Measurements from ENCODE around the gene TCAIM. TPM values are rescaled to one million over a fixed set of nuclear protein-coding genes. Genes with fewer than 3 reads are reported as not detected.
"Not testable (repeated sequence)": the region's sequence is repeated elsewhere in the genome, so short reads cannot be mapped to it uniquely, and the experiment has no call there.

Gene TCAIM
- total RNA-seq, 1 experiment from 2014 or later, result 23.8 TPM

- Histone ChIP-seq H2BK5ac (ENCODE audit: insufficient read length, low read length) (no peak overlapping the region), H3K4me2 (ENCODE audit: insufficient read depth, insufficient read length, low read length) (no peak overlapping the region), H2BK12ac (ENCODE audit: insufficient read length, low read depth, low read length) (no peak overlapping the region), H2AK5ac (ENCODE audit: insufficient read length, low read length) (no peak overlapping the region), H3K23ac (ENCODE audit: insufficient read length, low read depth, low read length) (no peak overlapping the region), H3K27me3 (ENCODE audit: insufficient read depth, low read length) (no peaks in the 10 kb centered on the region), H3K18ac (ENCODE audit: insufficient read length, low read depth, low read length) (no peak overlapping the region), H3K4me1 (ENCODE audit: insufficient read depth, low read length) (no peaks in the 10 kb centered on the region), H2BK20ac (ENCODE audit: low read depth, low read length, poor library complexity, severe bottlenecking) (no peak overlapping the region), H3K79me1 (ENCODE audit: insufficient read depth, low read depth, low read length, poor library complexity, severe bottlenecking) (no peaks in the 10 kb centered on the region), H3K23me2 (ENCODE audit: insufficient read length, low read depth, low read length, poor library complexity, severe bottlenecking) (no peaks in the 10 kb centered on the region), H4K5ac (ENCODE audit: insufficient read length, low read depth, low read length) (no peak overlapping the region), H3K27ac (ENCODE audit: insufficient read length, low read depth, low read length) (no peak overlapping the region), H3K14ac (ENCODE audit: insufficient read depth, low read length) (no peak overlapping the region), H4K91ac (ENCODE audit: insufficient read length, low read depth, low read length) (no peak overlapping the region), H2BK15ac (ENCODE audit: low read depth, low read length) (no peak overlapping the region), H3T11ph (ENCODE audit: low read length) (no peak overlapping the region), H2BK120ac (ENCODE audit: low read depth, low read length, poor library complexity, severe bottlenecking) (no peak overlapping the region), H3K4ac (ENCODE audit: low read depth, low read length) (no peak overlapping the region), H3K56ac (ENCODE audit: insufficient read length, low read depth, low read length) (no peak overlapping the region), H4K8ac (replicated peaks; ENCODE audit: insufficient read length, low read depth, low read length) (no peak overlapping the region), H4K20me1 (ENCODE audit: control insufficient read depth, insufficient read depth, insufficient read length) (no peaks in the 10 kb centered on the region), H3K79me2 (ENCODE audit: insufficient read depth, low read length) (no peaks in the 10 kb centered on the region), H3K9me3 (ENCODE audit: control insufficient read depth, low read depth, low read length) (no peaks in the 10 kb centered on the region), H3K9ac (ENCODE audit: extremely low read depth, insufficient read length, low read length) (no peak overlapping the region), H2AFZ (ENCODE audit: low read length) (no peak overlapping the region)
- Mint-ChIP-seq H3K36me3 (ENCODE audit: insufficient read depth in 1 of 3, low read depth in 3 of 3) (peaks cover 0 to 4% (median 3%) of the 10 kb centered on the region in 3 experiments; a peak in 2 of 7 replicates), H3K4me3 (no peak overlapping the region), H3K4me1 (no peaks in the 10 kb centered on the region), H3K27me3 (ENCODE audit: low read depth) (no peaks in the 10 kb centered on the region), H3K9me3 (0 out of 5 replicates have a peak, but pooled peaks cover 0 to 2% of the 10 kb centered on the region in 2 experiments), H3K27ac (no peak overlapping the region)
- TF ChIP-seq CTCF (conservative IDR thresholded peaks at IDR 0.05), result no peak
- WGBS (ENCODE audit: extremely low coverage, insufficient read length, low lambda C conversion rate), result no CpG with 5 or more reads among the region's 9 CpGs
- no peak for DNase-seq
These were observed 57.9 kb downstream of the TCAIM start for GRCh38 chr3:44396200-44397171.

GRCh38 chr3:44398271-44398670 is 59.7 kb downstream of the TCAIM start:
- H2BK20ac ChIP-seq (ENCODE audit: low read depth, low read length, poor library complexity, severe bottlenecking); H3K4me2 ChIP-seq (ENCODE audit: insufficient read depth, insufficient read length, low read length); H3T11ph ChIP-seq (ENCODE audit: low read length); H3K79me1 ChIP-seq (ENCODE audit: insufficient read depth, low read depth, low read length, poor library complexity, severe bottlenecking); H3K27ac ChIP-seq (ENCODE audit: insufficient read length, low read depth, low read length); H3K4ac ChIP-seq (ENCODE audit: low read depth, low read length); H3K27me3 Mint-ChIP-seq (ENCODE audit: low read depth); H3K18ac ChIP-seq (ENCODE audit: insufficient read length, low read depth, low read length); H3K4me3 Mint-ChIP-seq; DNase-seq; H2BK15ac ChIP-seq (ENCODE audit: low read depth, low read length); H2BK120ac ChIP-seq (ENCODE audit: low read depth, low read length, poor library complexity, severe bottlenecking); H3K9me3 Mint-ChIP-seq; H2AFZ ChIP-seq (ENCODE audit: low read length); H4K8ac ChIP-seq (replicated peaks; ENCODE audit: insufficient read length, low read depth, low read length); H3K79me2 ChIP-seq (ENCODE audit: insufficient read depth, low read length); H3K9ac ChIP-seq (ENCODE audit: extremely low read depth, insufficient read length, low read length); H4K91ac ChIP-seq (ENCODE audit: insufficient read length, low read depth, low read length); H2BK12ac ChIP-seq (ENCODE audit: insufficient read length, low read depth, low read length); H3K27me3 ChIP-seq (ENCODE audit: insufficient read depth, low read length); H3K9me3 ChIP-seq (ENCODE audit: control insufficient read depth, low read depth, low read length); H4K20me1 ChIP-seq (ENCODE audit: control insufficient read depth, insufficient read depth, insufficient read length); H3K23ac ChIP-seq (ENCODE audit: insufficient read length, low read depth, low read length); H2BK5ac ChIP-seq (ENCODE audit: insufficient read length, low read length); H3K14ac ChIP-seq (ENCODE audit: insufficient read depth, low read length); H3K56ac ChIP-seq (ENCODE audit: insufficient read length, low read depth, low read length); H2AK5ac ChIP-seq (ENCODE audit: insufficient read length, low read length); H3K4me1 Mint-ChIP-seq; H3K36me3 Mint-ChIP-seq (ENCODE audit: insufficient read depth in 1 of 3, low read depth in 3 of 3); H3K4me1 ChIP-seq (ENCODE audit: insufficient read depth, low read length); H3K23me2 ChIP-seq (ENCODE audit: insufficient read length, low read depth, low read length, poor library complexity, severe bottlenecking); H3K27ac Mint-ChIP-seq; H4K5ac ChIP-seq (ENCODE audit: insufficient read length, low read depth, low read length): not testable (repeated sequence)
- WGBS (ENCODE audit: extremely low coverage, insufficient read length, low lambda C conversion rate), result no CpG with 5 or more reads among the region's 8 CpGs

Data from H9 (cell line).